ENCODE data around the gene AK2.
A peak's percentile ranks its signal among the peaks of the same experiment; 100 is the strongest.
"Not testable (repeated sequence)": the region's sequence is repeated elsewhere in the genome, so short reads cannot be mapped to it uniquely, and the experiment has no call there.

AK2 gene

GRCh38 chr1:32997381-32997891, 39.2 kb downstream of the AK2 start:
- no peak for DNase-seq

GRCh38 chr1:32993324-32993636, 43.4 kb downstream of the AK2 start:
- not testable (repeated sequence) for DNase-seq

GRCh38 chr1:32992489-32993323, 44.0 kb downstream of the AK2 start:
- DNase-seq: no peak

GRCh38 chr1:32991819-32992488, 44.7 kb downstream of the AK2 start:
- no peak for DNase-seq

- DNase-seq: no peak
Observed at GRCh38 chr1:32991386-32991785, 45.3 kb downstream of the AK2 start.

- DNase-seq: no peak
Observed at GRCh38 chr1:32990887-32991286, 45.8 kb downstream of the AK2 start.

- no peak for DNase-seq
Observed at GRCh38 chr1:32989160-32990050, 47.3 kb downstream of the AK2 start.

- no peak for DNase-seq
Observed at GRCh38 chr1:32988665-32989064, 48.0 kb downstream of the AK2 start.

- no peak for DNase-seq
Observed at GRCh38 chr1:32985226-32985625, 51.5 kb downstream of the AK2 start.

- no peak for DNase-seq
Observed at GRCh38 chr1:32984455-32985171, 52.1 kb downstream of the AK2 start.

- DNase-seq: no peak
Observed at GRCh38 chr1:32984090-32984454, 52.6 kb downstream of the AK2 start.

GRCh38 chr1:32983020-32983419, 53.7 kb downstream of the AK2 start:
- no peak for DNase-seq

GRCh38 chr1:32981003-32981901, 55.4 kb downstream of the AK2 start:
- DNase-seq: no peak

- DNase-seq: no peak
Observed at GRCh38 chr1:32980080-32980479, 56.6 kb downstream of the AK2 start.

GRCh38 chr1:32978854-32979253, 57.8 kb downstream of the AK2 start:
- no peak for DNase-seq

- DNase-seq: no peak
Observed at GRCh38 chr1:32977546-32978087, 59.1 kb downstream of the AK2 start.

- DNase-seq: not testable (repeated sequence)
Observed at GRCh38 chr1:32975055-32975454, 61.6 kb downstream of the AK2 start.

GRCh38 chr1:32973458-32973857, 63.2 kb downstream of the AK2 start:
- not testable (repeated sequence) for DNase-seq

GRCh38 chr1:32972814-32973428, 63.8 kb downstream of the AK2 start:
- peak; percentile 50 for DNase-seq

- DNase-seq: no peak
Observed at GRCh38 chr1:32971576-32971975, 65.1 kb downstream of the AK2 start.

- DNase-seq: no peak
Observed at GRCh38 chr1:32971156-32971555, 65.5 kb downstream of the AK2 start.

Measured in NCI-H2029 (cell line).